HCT116 (cell line): ENCODE results near the gene AMN. TPM values are rescaled to one million over a fixed set of nuclear protein-coding genes. Genes with fewer than 3 reads are reported as not detected.

Experiments
- ATAC-seq: fragments of 200-7000 bp; cut with Tn5 transposase; 2 replicates; pipeline ENCODE4 v1.9.1; 2020; ENCODE audit warnings: mild to moderate bottlenecking, moderate library complexity
- BruUV-seq: library from RNA; stranded (reverse); fragments of 400-500 nt; replicated peaks from 2 replicates; lab custom pipeline; 2021; lab: Mats Ljungman, UMichigan
- CTCF ChIA-PET: fragments of 300-600 bp; sonication (Branson Sonifier 250); formaldehyde crosslinking; loops from one replicate; lab custom pipeline; 2021; ENCODE audit warnings: antibody characterized with exemption; lab: Charles Lee
- POLR2A ChIA-PET: fragments of 300-600, 350-600 bp; sonication (Branson Sonifier 250); formaldehyde crosslinking; loops from one replicate; lab custom pipeline; 2021; ENCODE audit warnings: antibody characterized with exemption; lab: Charles Lee
- RAD21 ChIA-PET, 2 experiments: fragments of 300-600 bp; sonication (Branson Sonifier 250); formaldehyde crosslinking; loops; one replicate each; lab custom pipeline; 2023; ENCODE audit warnings: low total read pairs in 2 of 2; ENCODE audit not compliant: uncharacterized antibody in 2 of 2, unreplicated experiment in 2 of 2, low non-redundant PET in 1 of 2; lab: Charles Lee
- DNase-seq: peaks from one replicate; pipeline ENCODE4 v3.0.0-alpha.2; 2010; ENCODE audit warnings: low read depth, low spot score
- H2AFZ ChIP-seq: fragments of 200-600 bp; shearing (Covaris generic), sonication (generic); 2 replicates; pipeline ENCODE4 v1.6.1; 2017; ENCODE audit warnings: low read depth, mixed run types, mixed read lengths, antibody characterized with exemption, low read length; ENCODE audit not compliant: poor library complexity, severe bottlenecking
- H3K27ac ChIP-seq: 2 replicates; pipeline ENCODE4 v1.5.1; 2012; ENCODE audit warnings: low read depth, low read length
- H3K27me3 ChIP-seq: fragments of 200-600 bp; sonication (generic); 2 replicates; pipeline ENCODE4 v1.6.1; 2016; ENCODE audit warnings: mixed run types, low read length, mixed read lengths; ENCODE audit not compliant: insufficient read depth
- H3K36me3 ChIP-seq, 2 experiments: fragments of 200-500 bp in 1 of 2; fragments of 200-600 bp in 1 of 2; sonication (Bioruptor generic) in 1 of 2; sonication (generic) in 1 of 2; 2 replicates each; pipeline versions ENCODE4 v1.5.1 to v1.6.1; 2014 to 2016; ENCODE audit warnings: low read length in 2 of 2, inconsistent platforms in 1 of 2, mixed read lengths in 1 of 2, mixed run types in 1 of 2; ENCODE audit not compliant: insufficient read depth in 2 of 2, control insufficient read depth in 1 of 2
- H3K4me1 ChIP-seq, 2 experiments: fragments of 200-600 bp in 1 of 2; sonication (generic) in 1 of 2; 2 replicates each; pipeline versions ENCODE4 v1.5.1 to v1.6.1; 2012 to 2017; ENCODE audit warnings: low read length in 2 of 2, inconsistent platforms in 1 of 2, mild to moderate bottlenecking in 1 of 2, mixed read lengths in 1 of 2, mixed run types in 1 of 2, moderate library complexity in 1 of 2; ENCODE audit not compliant: insufficient read depth in 2 of 2, control insufficient read depth in 1 of 2
- H3K4me2 ChIP-seq: fragments of 200-600 bp; sonication (generic); 2 replicates; pipeline ENCODE4 v1.6.1; 2017; ENCODE audit warnings: mixed run types, low read length, mixed read lengths
- H3K4me3 ChIP-seq, 2 experiments: fragments of 200-600 bp in 1 of 2; sonication (generic) in 1 of 2; replicated peaks in 1 of 2; 2 replicates each; pipeline ENCODE4 v1.5.1; 2011 to 2016; ENCODE audit warnings: low read length in 2 of 2, control low read depth in 1 of 2, low read depth in 1 of 2, mild to moderate bottlenecking in 1 of 2, mixed read lengths in 1 of 2, mixed run types in 1 of 2
- H3K79me2 ChIP-seq: fragments of 200-600 bp; sonication (generic); 2 replicates; pipeline ENCODE4 v1.6.1; 2017; ENCODE audit warnings: mild to moderate bottlenecking, mixed run types, low read length, moderate library complexity, mixed read lengths; ENCODE audit not compliant: insufficient read depth
- H3K9ac ChIP-seq: fragments of 200-600 bp; sonication (generic); 2 replicates; pipeline ENCODE4 v1.6.1; 2016; ENCODE audit warnings: low read length, mixed read lengths
- H3K9me2 ChIP-seq: fragments of 200-600 bp; sonication (generic), shearing (Covaris generic); 2 replicates; pipeline ENCODE4 v1.6.1; 2017; ENCODE audit warnings: mixed run types, mild to moderate bottlenecking, moderate library complexity; ENCODE audit not compliant: insufficient read depth
- H3K9me3 ChIP-seq, 2 experiments: fragments of 200-500 bp in 1 of 2; fragments of 200-600 bp in 1 of 2; sonication (Bioruptor generic) in 1 of 2; sonication (generic) in 1 of 2; 2 replicates each; pipeline ENCODE4 v1.6.1; 2014 to 2017; ENCODE audit warnings: low read length in 2 of 2, mixed read lengths in 2 of 2, inconsistent platforms in 1 of 2, low read depth in 1 of 2, mild to moderate bottlenecking in 1 of 2, mixed run types in 1 of 2, moderate library complexity in 1 of 2; ENCODE audit not compliant: control insufficient read depth in 1 of 2, insufficient read depth in 1 of 2
- H4K20me1 ChIP-seq: fragments of 200-600 bp; sonication (generic), shearing (Covaris generic); 2 replicates; pipeline ENCODE4 v1.6.1; 2017; ENCODE audit warnings: mixed run types, mild to moderate bottlenecking, moderate library complexity; ENCODE audit not compliant: insufficient read depth
- ATF3 ChIP-seq: IDR thresholded peaks from 2 replicates; pipeline ENCODE4 v1.6.1; 2012
- CBX3 ChIP-seq: IDR thresholded peaks from 2 replicates; pipeline ENCODE4 v1.6.1; 2012; ENCODE audit warnings: low read depth
- CEBPB ChIP-seq: IDR thresholded peaks from 2 replicates; pipeline ENCODE4 v1.6.1; 2012; ENCODE audit warnings: low read depth
- CTCF ChIP-seq, 3 experiments: fragments of 200-600 bp in 1 of 3; sonication (generic) in 1 of 3; IDR thresholded peaks in 2 of 3; conservative IDR thresholded peaks in 1 of 3; 2 replicates each; pipeline ENCODE4 v1.5.1; 2012 to 2017; ENCODE audit warnings: low read depth in 2 of 3, low read length in 2 of 3, antibody characterized with exemption in 1 of 3, borderline replicate concordance in 1 of 3, control low read depth in 1 of 3, mild to moderate bottlenecking in 1 of 3, mixed read lengths in 1 of 3, mixed run types in 1 of 3, moderate library complexity in 1 of 3; ENCODE audit not compliant: insufficient read depth in 1 of 3
- EGR1 ChIP-seq: IDR thresholded peaks from 2 replicates; pipeline ENCODE4 v1.6.1; 2012; ENCODE audit warnings: low read depth
- ELF1 ChIP-seq: IDR thresholded peaks from 2 replicates; pipeline ENCODE4 v1.6.1; 2012; ENCODE audit warnings: low read depth, borderline replicate concordance
- EZH2 ChIP-seq: fragments of 200-600 bp; sonication (generic); IDR thresholded peaks from 2 replicates; pipeline ENCODE4 v1.6.1; 2017; ENCODE audit warnings: antibody characterized with exemption, mixed run types
- EZH2phosphoT487 ChIP-seq: fragments of 200-600 bp; IDR thresholded peaks from 2 replicates; pipeline ENCODE4 v1.6.1; 2018; ENCODE audit warnings: antibody characterized with exemption, borderline replicate concordance
- FOSL1 ChIP-seq: IDR thresholded peaks from 2 replicates; pipeline ENCODE4 v1.6.1; 2012; ENCODE audit warnings: low read depth
- JUND ChIP-seq: IDR thresholded peaks from 2 replicates; pipeline ENCODE4 v1.6.1; 2012
- POLR2AphosphoS5 ChIP-seq: IDR thresholded peaks from 2 replicates; pipeline ENCODE4 v1.6.1; 2011; ENCODE audit warnings: mild to moderate bottlenecking, low read depth, low read length, moderate library complexity
- REST ChIP-seq: IDR thresholded peaks from 2 replicates; pipeline ENCODE4 v1.6.1; 2012; ENCODE audit warnings: low read depth
- SIN3A ChIP-seq: IDR thresholded peaks from 2 replicates; pipeline ENCODE4 v1.6.1; 2012; ENCODE audit warnings: low read depth
- SP1 ChIP-seq: IDR thresholded peaks from 2 replicates; pipeline ENCODE4 v1.6.1; 2012; ENCODE audit warnings: low read depth
- TCF7L2 ChIP-seq: IDR thresholded peaks from 2 replicates; pipeline ENCODE4 v1.7.0; 2011; ENCODE audit warnings: borderline replicate concordance, inconsistent platforms; ENCODE audit not compliant: insufficient read depth, insufficient read length; ENCODE audit errors: extremely low read depth
- ZBTB33 ChIP-seq: IDR thresholded peaks from 2 replicates; pipeline ENCODE4 v1.6.1; 2011; ENCODE audit warnings: mild to moderate bottlenecking, low read length, moderate library complexity; ENCODE audit not compliant: insufficient replicate concordance; ENCODE audit errors: extremely low read depth
- ZFX ChIP-seq: fragments of 450-650 bp; IDR thresholded peaks from 2 replicates; pipeline ENCODE4 v1.6.1; 2017
- ZNF274 ChIP-seq: fragments of 200-500 bp; sonication (Bioruptor generic); IDR thresholded peaks from 2 replicates; pipeline ENCODE4 v1.6.1; 2014; ENCODE audit warnings: mild to moderate bottlenecking, low read depth, low read length, inconsistent platforms
- intact Hi-C: fragments of 100-400 bp; cut with micrococcal nuclease; formaldehyde crosslinking; loops from 2 replicates; pipeline ENCODE4 v1.10.0; 2022
- total RNA-seq: library from RNA; stranded (reverse); gene quantifications from one replicate; pipeline ENCODE4 v1.2.1, GENCODE V29; 2021; ENCODE audit not compliant: unreplicated experiment
- TF ChIP-seq, protein P1 (sequence below): IDR thresholded peaks from 2 replicates; pipeline ENCODE4 v1.6.1; 2012

Gene AMN
- total RNA-seq, 1 experiment from 2014 or later: 5.7 TPM

DNA sequence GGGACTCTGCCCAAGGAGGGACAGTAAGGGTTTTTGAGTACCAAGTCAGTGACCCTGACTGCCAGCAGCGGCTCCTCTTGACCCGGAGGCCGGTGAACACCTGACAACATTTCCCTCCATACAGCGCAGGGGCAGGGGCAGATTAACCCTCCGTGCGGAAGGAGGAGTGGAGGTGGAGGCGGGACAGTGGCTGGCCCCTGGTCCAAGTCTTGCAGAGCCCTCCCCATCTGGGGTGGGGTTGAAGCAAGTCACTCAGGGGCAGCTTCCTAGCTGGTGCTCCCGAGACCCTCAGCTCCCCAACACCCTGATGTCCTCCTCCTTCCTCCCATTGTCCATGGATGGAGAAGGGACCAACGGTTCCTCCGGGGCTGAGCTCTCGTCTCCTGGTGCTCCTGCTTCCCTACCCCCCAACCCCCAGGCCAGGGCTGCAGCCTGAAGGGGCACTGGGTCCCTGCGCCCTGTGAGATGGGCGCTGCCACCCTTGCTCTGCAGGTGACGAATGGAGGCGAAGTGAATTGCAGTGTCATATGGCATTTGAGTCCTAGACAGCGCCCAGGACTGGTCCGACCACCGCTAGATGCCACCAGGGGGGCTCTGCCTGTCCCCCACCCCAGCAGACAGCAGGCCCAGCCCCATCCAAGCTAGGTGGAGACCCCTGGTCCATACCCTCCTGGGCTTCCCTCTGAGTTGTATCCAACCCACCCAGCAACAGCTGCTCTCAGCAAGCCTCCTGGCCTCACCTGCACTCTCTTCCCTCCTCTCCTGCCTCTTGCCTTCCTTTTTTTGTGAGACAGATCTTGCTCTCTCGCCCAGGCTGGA lies 7.0 kb upstream of the AMN start:
- H3K9ac ChIP-seq: no peak overlapping the region
- H3K9me3 ChIP-seq: no peaks in the 10 kb centered on the region
- no peak overlapping the region for H3K4me2 ChIP-seq
- DNase-seq (no peak), ATAC-seq (no peak)
- no peaks in the 10 kb centered on the region for H3K36me3 ChIP-seq
- no peaks in the 10 kb centered on the region for H3K9me2 ChIP-seq
- no peak overlapping the region for H3K27ac ChIP-seq
- CTCF ChIA-PET: interaction anchor here (2.1 kb wide), 1 partner anchor 221 kb away, joined by 11 read pairs; no protein-coding TSS in a partner anchor
- no peaks in the 10 kb centered on the region for H3K27me3 ChIP-seq
- BruUV-seq: no TSS peak
- RAD21 ChIA-PET: no interaction called here
- H4K20me1 ChIP-seq: no peaks in the 10 kb centered on the region
- H3K79me2 ChIP-seq: no peaks in the 10 kb centered on the region
- POLR2A ChIA-PET: no interaction called here
- TF ChIP-seq ZFX (no peak), CTCF (IDR thresholded peaks at IDR 0.05 in 2 of 3, conservative IDR thresholded peaks at IDR 0.05 in 1 of 3; ENCODE audit: borderline replicate concordance in 1 of 3, insufficient read depth in 1 of 3, low read depth in 2 of 3, low read length in 2 of 3) (no peak), JUND (no peak), ZNF274 (no peak), SP1 (no peak), CBX3 (no peak), EGR1 (no peak), ZBTB33 (no peak), EZH2 (no peak), POLR2AphosphoS5 (no peak), FOSL1 (no peak), CEBPB (no peak), SIN3A (no peak), REST (no peak), ELF1 (no peak), EZH2phosphoT487 (no peak), TCF7L2 (no peak), ATF3 (no peak)
- TF ChIP-seq, protein P1, sequence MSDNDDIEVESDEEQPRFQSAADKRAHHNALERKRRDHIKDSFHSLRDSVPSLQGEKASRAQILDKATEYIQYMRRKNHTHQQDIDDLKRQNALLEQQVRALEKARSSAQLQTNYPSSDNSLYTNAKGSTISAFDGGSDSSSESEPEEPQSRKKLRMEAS: no peak
- no peak overlapping the region for H3K4me3 ChIP-seq
- intact Hi-C loops: loop anchor here (5.0 to 10.0 kb wide), 2 partner anchors 321 to 478 kb away; partner anchors contain the start of gene RCOR1
- no peaks in the 10 kb centered on the region for H3K4me1 ChIP-seq
- no peak overlapping the region for H2AFZ ChIP-seq
